GM19193 (cell line): Measurements from ENCODE around the gene DPH5.

Experiments used
- POLR2A ChIP-seq: IDR thresholded peaks from 4 replicates; pipeline ENCODE4 v1.6.1; 2011; ENCODE audit not compliant: insufficient read depth, insufficient read length; ENCODE audit errors: extremely low read depth

DPH5 gene

DNA sequence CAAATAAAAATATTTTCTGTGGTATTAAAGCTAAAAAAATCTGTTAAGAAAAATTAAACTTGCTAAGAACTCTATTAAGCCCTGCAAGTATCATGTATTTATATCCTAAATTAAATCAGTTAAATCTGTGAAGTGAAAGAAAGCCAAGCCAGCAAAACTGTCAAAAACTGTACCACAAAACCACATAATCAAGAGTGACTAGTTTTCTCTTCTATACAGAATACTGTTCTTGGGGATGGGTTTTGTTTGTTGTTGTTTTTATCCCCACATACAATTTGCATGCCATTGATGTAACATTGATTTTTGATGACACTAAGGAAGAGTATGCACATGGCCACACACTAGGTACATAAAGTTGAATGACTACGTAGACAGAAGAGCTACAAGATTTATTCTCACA is 20.4 kb downstream of the DPH5 start:
- no peak for TF ChIP-seq POLR2A

DNA sequence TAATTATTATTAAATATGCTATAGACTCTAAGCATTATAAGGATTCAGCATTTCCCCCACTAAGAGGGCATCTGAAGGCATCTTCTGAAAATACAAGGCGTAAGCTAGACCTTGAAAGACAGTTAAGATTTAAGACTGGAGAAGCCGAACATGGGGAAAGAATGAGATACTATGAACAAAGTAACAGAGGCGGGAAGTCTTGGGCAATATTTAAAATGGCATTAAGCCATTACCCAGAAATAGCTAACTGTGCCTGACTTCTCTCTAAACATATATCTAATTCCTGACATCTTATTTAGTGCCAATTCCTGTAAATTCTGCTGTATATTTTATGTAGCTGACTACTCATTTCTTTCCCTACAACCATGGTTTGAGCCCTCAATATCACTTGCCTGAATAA is 20.9 kb downstream of the DPH5 start:
- TF ChIP-seq POLR2A = no peak

DNA sequence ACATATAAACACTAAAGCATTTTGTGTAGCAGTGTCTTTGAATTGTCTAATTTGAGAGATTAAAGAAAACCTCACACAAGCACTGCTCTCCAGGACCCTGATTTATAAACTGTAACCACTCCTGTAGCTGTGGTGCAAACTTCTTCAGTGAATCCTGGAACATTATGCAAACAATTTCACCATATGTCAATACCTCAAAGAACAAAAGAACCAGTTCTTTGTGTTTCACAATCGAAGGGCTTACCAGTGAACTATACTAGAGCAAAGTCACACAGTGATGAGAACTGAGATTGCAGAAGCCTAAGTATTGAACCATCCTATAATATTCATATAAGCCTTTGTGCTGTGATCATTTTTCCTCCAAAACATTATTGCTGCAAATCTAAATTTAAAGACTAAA is 21.5 kb downstream of the DPH5 start:
- TF ChIP-seq POLR2A = no peak

DNA sequence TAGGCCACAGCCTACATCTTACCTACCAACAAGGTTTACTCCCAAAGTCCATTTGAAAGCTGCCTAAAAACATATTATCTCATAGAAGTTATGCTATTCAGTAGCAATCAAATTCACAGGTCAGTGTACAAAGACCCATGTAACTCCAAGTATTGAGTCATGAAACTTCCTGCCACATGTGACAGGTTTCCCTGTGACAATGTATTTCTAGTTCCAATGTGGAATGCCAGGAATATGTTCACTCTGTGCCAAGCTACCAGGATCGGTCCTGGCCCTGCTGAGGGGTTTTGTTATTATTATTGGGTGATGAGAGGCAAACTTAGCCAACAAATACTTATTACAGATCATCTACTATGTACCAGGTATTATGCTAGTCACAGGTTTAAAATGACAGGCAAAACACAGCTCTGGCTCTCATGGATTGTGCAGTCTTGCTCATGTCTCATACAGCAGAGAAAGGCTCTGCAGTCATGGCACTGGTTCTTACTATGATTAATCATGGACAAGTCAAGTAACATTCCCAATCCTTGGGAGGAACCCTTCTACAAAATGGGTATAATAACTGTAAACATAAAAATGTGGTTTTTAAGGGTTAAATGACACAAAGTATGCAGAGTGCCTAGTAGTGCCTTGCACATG is 22.5 kb downstream of the DPH5 start:
- no peak for TF ChIP-seq POLR2A

DNA sequence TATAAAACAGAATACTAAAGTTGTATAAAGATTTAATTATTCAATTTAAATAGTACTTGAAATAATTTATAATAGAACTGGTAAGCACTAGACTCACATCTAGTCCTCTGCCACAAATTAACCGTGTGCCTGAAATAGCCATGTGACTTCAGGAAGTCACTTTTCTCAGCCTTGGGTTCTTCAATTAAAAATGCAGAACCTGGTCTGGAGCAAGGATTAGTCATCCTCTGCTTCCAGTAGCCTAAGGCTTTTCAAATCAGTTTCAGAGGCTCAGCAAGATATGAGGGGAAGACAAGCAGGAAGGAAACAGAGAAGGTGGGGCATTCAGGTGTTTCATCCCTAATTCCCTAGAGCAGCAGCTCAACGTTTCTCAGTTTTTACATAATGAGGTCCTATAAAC is 23.0 kb downstream of the DPH5 start:
- TF ChIP-seq POLR2A = no peak

DNA sequence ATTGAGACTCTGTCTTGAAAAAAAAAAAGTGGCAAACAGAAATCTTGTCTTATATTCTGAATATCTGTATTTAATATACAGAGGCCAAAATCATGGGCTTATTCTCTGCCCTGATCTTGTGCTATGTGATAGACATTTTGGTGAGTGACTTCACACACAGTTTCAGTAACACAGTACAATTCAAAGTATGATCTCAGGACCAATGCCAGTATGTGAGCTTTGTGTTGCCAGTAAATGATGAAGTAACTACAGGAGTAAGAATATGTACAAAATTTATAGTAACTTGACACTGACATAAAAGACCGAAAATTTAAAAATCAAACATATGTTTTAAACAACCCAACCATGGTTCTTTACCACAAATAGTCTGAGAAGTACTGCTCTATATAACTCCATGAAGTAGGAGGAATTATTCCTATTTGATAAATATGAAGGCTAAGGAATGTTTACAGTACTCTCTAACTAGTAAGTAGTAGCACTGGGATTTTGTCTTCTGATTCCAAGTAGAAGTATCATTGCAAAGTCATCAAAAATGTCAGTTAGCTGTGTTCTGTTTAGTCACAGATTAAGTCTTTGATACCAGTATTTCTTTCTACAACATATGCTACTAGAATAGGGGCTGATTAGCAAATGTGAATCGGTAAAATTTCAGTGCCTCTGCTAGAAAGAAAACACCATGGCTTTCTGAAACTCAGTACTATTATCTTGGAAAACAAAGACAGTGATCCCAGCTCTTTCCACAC is 25.3 kb downstream of the DPH5 start:
- TF ChIP-seq POLR2A = no peak

DNA sequence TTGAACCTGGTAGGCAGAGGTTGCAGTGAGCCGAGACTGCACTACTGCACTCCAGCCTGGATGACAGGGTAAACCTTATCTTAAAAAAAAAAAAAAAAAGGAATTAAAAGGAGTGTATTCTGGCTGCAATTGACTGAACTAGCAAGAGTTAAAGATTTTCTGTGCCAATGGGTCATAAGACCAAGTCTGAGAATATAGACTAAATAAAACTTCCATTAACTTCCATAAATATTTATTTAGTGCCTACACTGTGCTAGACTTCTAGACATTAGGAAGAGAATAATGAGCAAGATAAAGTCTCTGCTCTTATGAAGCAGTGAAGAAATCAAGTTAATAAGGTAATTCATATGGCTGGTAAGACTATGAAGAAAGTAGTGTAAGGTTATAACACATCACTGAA is 27.2 kb downstream of the DPH5 start:
- no peak for TF ChIP-seq POLR2A

DNA sequence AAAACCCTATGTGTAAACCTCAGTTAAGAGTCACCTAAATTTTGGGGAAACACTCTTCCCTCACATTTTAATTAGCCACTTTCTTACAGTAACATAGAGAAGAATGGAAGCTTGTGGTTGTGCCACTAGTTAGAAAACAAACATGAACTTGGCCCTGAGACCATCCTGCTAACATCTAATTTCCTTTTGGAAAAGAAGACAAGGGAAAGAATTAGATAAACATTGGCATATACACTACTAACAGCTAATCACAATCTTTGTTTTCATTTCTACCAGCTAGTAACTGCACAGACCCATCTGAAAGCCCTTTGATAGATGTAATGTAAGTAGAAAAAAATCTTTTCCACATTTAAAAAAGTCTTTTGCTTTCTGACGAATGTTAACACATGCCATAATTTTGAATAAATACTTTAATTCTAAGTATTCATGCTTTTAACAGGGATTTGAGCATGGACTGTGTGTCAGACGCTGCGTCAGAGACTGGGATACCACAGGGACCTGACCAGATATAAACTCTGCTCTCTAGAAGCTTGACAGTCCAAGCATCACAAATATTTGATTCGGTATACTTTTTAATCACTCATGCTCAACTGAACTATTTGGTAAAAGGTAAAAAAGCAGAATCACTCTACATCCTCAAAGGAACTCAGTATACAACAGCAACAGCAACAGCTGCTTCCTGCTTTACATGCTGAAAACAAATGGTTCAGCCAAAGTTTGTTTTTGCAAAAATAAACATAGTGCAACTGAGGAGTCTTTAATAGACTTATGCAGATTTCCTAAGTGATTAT is 30.2 kb downstream of the DPH5 start:
- TF ChIP-seq POLR2A = no peak

DNA sequence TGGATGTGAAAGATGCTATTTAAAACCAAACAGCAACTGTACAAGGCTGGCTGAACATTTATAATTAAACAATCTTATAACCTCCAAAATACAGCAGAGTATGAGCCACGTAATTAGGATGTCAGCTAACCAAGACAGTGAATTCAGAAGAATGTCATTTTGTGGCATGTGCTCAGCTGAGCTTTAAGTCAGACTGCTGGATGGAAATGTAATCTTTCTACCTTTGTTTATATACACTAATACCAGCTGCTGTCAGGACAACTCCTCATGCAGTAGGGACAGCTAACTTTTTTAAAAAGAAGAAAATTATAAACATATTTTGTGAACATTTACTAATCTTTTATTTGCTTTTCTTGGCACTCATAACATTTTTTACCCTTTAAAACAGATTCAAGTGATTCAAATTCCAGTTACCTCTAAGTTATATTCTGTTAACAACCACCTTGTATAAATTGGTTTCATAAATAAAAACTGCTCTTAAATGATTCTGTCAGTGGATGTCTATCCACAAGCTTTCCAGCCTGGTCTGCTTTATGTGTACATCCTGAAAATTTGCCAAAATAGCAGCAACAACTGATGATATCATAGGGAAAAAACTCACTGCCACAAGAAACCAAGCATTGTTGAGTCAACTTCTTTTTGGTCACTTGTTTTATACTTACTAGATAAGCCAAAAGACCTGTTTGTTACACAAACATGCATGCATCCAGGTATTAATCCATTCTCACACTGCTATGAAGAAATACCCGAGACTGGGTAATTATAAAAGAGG is 36.1 kb downstream of the DPH5 start:
- TF ChIP-seq POLR2A = no peak

DNA sequence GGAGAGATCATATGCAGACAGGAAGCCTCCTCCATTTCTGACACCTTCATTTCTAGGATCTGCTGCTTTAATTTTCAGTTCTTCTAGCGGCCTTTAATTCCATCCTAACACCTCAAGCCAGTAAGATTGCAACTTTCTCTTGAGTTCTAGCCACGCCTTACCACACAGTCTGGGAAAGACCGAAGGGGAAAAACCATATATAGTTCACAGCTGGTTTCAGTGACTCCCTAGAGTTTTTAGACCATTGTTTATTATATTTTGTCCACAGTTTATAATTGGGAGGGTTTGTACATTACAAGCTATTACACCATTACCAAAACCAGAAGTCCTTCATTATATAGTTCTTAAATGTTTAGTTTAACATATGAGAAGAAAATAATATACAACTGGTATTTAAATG is 37.5 kb downstream of the DPH5 start:
- no peak for TF ChIP-seq POLR2A

DNA sequence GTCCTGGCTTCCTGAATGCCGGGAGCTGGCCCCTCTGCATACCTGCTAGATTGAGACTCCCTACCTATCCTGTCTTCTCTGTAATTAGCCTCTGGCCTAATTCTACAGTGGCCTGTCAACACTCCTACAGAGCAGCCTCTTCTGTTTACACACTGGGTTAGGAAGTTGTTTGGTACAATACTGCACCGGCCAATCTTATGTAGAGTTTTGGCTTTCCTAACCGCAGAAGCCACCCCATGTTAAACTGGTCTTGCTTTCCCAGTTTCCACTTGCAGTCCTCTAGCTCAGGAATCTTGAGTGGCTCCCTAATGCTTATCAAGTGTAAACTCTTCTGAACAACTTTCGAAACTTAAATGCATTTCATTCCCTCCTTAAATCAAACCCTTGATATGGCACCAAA is 42.8 kb downstream of the DPH5 start:
- no peak for TF ChIP-seq POLR2A

DNA sequence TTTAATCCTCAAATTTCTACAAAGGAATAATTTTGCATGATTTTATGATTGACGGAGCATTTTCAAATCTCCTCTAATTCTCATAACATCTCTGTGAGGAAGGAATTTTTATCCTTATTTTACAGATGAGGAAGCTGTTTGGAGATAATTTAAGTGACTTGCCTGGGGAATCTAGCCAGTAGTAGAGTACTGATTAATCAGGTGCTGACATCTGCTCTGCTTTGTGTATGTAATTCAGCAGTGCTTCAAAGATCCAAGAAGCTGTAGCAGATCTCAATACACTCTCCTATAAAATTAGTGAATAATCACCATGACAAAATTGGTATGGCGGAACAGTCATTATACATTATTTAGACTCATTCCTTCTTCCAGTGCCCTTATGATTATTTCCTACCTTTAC is 46.0 kb downstream of the DPH5 start:
- TF ChIP-seq POLR2A = no peak

DNA sequence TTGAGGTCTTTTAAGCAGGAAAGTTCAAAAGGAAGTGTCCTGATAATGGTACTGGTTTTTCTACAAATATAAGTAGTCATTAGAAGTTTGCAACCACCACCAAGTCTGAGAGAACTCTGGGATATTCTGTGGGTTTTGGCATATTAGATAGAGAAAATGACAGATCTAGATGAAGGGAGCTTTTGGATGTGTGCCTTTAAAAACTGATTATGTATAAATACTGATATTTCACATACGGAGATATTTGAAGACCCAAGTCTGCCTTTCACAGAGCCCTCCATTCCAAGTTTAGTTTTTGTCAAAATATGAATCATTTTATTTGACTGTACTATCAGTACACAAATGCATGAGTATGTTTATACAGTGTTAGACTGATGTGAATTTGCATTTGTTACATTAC is 48.6 kb downstream of the DPH5 start:
- TF ChIP-seq POLR2A = no peak

DNA sequence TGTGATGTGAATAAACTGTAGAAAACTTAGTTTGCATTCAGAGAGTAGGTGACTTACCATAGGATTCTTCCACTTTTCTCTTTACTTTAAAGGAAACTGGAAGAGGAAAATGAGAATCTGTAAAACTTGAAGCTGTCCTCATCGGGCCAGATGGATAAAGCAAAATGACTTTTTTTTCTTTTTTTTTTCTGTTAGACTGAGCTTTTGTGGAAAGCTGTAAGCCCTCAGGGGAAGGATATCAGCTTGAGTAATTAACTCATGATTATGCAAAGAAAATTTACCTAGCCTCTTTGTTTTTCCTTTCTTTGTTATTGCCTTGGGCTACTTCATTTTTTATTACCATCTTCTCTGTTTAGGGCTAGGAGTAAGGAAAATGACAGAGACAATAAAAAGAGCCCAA is 53.4 kb downstream of the DPH5 start:
- TF ChIP-seq POLR2A = no peak

DNA sequence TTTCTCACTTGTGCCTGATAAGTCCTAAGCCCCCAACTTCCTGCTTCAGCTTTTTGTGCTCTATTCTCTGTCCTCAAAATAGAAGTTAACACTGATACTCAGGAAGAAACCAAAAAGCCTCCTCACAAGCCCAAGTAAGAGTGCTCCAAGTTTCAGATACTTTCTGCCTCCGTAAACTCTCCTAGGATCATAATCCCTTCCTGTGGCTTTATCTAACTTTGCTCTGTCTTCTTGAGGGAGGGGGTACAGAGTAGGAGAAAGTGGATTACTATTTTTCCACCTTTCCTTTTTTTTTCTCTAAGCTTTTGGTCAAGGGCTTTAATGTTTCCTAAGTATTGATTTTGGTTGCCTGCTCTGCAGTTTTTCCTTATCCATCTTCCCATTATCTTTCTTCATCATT is 54.6 kb downstream of the DPH5 start:
- no peak for TF ChIP-seq POLR2A
